IPS-11a (cell line): ENCODE data around the gene VSX1.

Source experiments
- H3K4me3 ChIP-seq: one replicate; pipeline ENCODE4 v1.5.1; 2013; ENCODE audit warnings: low read depth, low read length, control low read depth

Gene VSX1

GRCh38 chr20:25054096-25054820, 27.7 kb downstream of the VSX1 start:
- H3K4me3 ChIP-seq: no peak overlapping the region

DNA sequence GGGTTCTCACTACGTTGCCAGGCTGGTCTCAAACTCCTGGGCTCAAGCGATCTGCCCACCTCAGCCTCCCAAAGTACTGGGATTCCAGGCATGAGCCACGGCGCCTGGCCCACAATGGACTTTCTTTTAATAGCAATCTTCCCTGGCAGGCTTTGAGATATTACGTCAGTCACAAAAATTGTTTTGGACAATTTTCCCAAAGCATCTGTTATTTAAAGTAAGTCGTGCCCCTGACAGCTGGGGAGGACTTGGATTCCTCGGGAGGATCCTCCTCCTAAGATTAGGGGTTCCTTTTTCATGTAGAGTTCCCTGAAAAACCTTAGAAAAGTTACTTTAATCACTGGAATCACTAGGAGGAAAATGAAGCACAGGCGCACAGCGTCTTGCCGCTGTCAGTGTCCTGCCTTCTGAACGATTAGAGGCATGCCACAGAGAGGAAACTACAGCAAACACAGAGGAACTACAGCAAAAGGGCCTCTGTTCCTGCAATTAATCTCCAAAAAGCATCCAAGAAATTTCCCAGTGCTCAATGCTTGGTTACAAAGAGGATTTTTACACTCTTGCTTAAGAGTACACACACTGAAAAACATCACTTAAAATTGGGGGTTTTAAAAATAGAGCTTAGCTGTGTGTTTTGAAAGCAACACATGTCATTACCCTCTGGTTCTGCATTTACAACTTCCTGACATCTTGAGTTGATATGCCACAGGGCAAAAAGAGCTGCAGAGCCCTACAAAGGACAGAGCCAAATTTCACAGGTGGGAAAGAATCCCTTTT, 28.5 kb downstream of the VSX1 start:
- H3K4me3 ChIP-seq: no peak overlapping the region

GRCh38 chr20:25052255-25053194, 29.4 kb downstream of the VSX1 start:
- no peak overlapping the region for H3K4me3 ChIP-seq

GRCh38 chr20:25051386-25052155, 30.4 kb downstream of the VSX1 start:
- H3K4me3 ChIP-seq: no peak overlapping the region

DNA sequence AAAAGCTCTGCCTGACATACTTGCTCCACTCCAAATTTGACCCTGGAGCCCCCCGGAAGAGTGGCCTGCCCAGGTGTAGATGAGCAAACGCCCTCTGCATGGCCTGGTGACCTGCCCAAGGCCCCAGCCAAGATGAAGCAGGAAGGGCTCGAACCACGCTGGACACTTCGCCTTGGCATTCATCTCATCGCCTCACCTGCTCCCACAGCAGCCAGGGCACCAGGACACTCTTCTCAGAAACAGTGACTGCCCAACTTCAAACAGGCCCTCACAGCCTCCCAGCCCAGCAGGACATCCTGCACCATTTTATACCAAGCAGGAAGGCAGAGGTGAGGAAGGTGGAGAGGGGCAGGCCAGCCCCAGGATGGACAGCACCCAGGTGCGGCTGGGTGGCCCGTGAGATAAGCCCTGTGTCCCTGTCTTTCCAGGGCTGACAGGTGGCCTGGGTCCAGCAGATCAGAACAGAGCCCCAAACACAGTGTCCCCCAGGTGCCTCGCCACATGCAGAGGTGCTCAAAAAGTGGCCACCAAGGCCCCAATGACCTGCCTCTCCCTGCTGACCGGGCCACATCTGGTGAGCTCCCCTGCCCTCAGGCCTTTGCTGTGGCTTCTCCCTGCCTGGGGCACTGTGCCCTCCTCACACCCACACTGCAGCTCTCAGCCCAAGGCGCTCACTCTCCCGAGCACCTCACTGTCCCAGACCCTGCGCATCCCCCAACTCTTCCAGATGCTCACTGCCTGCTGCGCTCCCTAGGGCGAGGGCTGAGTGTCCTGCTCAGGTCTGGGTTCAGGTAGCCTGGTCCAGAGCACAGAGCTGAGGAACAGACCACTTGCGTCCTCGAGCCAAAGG, 31.2 kb downstream of the VSX1 start:
- H3K4me3 ChIP-seq: no peak overlapping the region

GRCh38 chr20:25050082-25050481, 31.9 kb downstream of the VSX1 start:
- no peak overlapping the region for H3K4me3 ChIP-seq

GRCh38 chr20:25049261-25050060, 32.5 kb downstream of the VSX1 start:
- H3K4me3 ChIP-seq: no peak overlapping the region

DNA sequence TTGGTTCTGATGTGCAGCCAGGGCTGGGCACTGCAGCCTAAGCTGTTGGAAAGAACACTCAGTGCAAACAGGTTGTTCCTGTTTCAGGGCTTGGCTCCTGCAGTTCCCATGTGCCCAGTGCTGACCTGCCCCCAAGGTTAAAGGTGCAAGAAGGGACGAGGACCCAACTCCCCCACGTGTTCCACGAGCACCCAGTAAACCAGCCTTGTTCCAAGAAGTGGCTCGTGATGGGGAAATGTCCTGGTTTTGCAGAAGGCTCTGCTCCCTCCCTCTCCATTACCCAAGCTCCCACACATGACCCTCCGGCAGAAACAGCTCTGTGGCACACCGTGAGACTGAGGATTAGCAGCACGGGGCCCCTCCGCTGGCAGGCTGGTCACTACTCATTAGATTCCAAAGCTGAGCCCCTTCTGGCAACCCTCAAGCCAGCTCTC, 33.4 kb downstream of the VSX1 start:
- H3K4me3 ChIP-seq: no peak overlapping the region

DNA sequence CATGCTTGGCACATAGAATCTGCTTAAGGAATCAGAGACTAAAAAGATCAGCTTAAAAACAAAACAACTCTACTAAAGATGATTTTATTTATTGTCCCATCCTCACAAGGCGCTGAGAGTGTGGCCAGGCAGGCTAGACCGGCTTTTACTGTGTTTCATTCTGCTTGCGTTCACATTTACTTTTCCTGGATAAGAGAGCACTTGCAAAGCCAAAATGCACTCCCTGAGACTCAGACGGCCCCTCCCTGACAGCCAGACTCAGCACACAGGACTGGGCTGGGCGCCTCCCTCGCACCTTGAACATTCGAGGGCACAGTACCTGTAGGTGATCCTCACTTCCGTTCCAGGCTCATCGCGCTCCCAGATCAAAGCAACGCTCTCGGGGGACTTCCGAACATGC, 34.2 kb downstream of the VSX1 start:
- H3K4me3 ChIP-seq: no peak overlapping the region

GRCh38 chr20:25046736-25047666, 34.9 kb downstream of the VSX1 start:
- H3K4me3 ChIP-seq: no peak overlapping the region

- no peak overlapping the region for H3K4me3 ChIP-seq
These were observed 35.7 kb downstream of the VSX1 start for GRCh38 chr20:25046181-25046641.

DNA sequence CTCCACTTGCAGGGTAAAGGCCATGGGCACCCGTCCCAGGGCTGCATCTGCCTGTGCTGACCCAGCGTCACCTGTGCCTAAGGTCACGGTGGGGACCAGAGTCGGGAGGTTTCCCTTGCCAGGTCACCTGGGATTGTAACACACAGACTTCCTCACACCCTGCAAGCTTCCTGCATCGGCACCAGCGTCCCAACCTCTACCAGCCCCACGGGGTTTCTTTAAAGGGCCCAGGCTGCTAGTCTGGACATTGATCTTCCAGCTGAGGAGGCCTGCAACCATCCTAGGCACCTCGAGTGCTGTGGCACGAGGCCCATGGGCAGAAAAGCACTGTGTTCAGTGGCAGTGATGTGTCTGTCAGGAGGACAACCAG, 36.6 kb downstream of the VSX1 start:
- H3K4me3 ChIP-seq: no peak overlapping the region

- no peak overlapping the region for H3K4me3 ChIP-seq
These were observed 37.1 kb downstream of the VSX1 start for GRCh38 chr20:25044660-25045342.

- no peak overlapping the region for H3K4me3 ChIP-seq
These were observed 37.7 kb downstream of the VSX1 start for GRCh38 chr20:25044261-25044560.

DNA sequence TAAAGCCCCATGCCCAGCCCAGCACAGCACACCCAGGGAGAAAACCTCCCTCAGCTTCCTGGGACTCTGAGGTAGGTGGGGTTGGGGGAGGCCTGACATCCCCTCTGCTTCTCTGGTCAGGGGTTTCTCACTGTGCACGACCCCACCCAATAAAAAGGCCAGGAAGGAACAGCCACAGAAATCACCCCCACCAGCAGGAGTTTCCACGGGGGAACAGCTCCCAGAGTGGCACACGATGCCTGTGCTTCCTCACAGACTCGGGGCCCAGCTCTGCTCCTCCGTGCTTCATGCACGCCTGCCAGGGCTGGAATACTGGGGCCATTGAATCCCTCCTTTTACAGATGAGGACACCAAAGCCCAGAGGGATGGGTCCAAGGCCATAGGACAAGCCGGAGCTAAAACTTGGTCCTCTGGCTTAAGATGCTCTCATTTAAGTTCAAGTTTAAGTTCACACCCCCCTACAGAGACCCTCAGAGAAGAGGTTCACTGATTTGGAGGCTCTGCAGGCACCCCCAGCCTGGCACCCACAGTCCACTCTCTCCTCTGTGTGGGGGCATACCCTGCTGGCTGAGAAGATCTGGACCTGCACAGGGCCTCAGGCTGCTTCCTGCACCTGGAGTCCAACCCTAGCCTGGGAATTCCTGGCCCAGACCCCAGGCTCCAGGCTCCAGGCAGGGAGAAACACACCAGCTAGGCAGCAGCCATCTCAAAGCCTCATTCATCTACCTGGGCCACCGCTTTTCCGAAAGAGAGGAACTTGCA, 38.3 kb downstream of the VSX1 start:
- H3K4me3 ChIP-seq: no peak overlapping the region
